HCT116 (cell line): Measurements from ENCODE around the gene FAM118A. TPM values are rescaled to one million over a fixed set of nuclear protein-coding genes. Genes with fewer than 3 reads are reported as not detected.

ENCODE experiments used
- ATAC-seq: fragments of 200-7000 bp; cut with Tn5 transposase; 2 replicates; pipeline ENCODE4 v1.9.1; 2020; ENCODE audit warnings: mild to moderate bottlenecking, moderate library complexity
- BruUV-seq: library from RNA; stranded (reverse); fragments of 400-500 nt; replicated peaks from 2 replicates; lab custom pipeline; 2021; lab: Mats Ljungman, UMichigan
- CTCF ChIA-PET: fragments of 300-600 bp; sonication (Branson Sonifier 250); formaldehyde crosslinking; loops from one replicate; lab custom pipeline; 2021; ENCODE audit warnings: antibody characterized with exemption; lab: Charles Lee
- POLR2A ChIA-PET: fragments of 300-600, 350-600 bp; sonication (Branson Sonifier 250); formaldehyde crosslinking; loops from one replicate; lab custom pipeline; 2021; ENCODE audit warnings: antibody characterized with exemption; lab: Charles Lee
- RAD21 ChIA-PET, 2 experiments: fragments of 300-600 bp; sonication (Branson Sonifier 250); formaldehyde crosslinking; loops; one replicate each; lab custom pipeline; 2023; ENCODE audit warnings: low total read pairs in 2 of 2; ENCODE audit not compliant: uncharacterized antibody in 2 of 2, unreplicated experiment in 2 of 2, low non-redundant PET in 1 of 2; lab: Charles Lee
- DNase-seq: peaks from one replicate; pipeline ENCODE4 v3.0.0-alpha.2; 2010; ENCODE audit warnings: low read depth, low spot score
- H2AFZ ChIP-seq: fragments of 200-600 bp; shearing (Covaris generic), sonication (generic); 2 replicates; pipeline ENCODE4 v1.6.1; 2017; ENCODE audit warnings: low read depth, mixed run types, mixed read lengths, antibody characterized with exemption, low read length; ENCODE audit not compliant: poor library complexity, severe bottlenecking
- H3K27ac ChIP-seq: 2 replicates; pipeline ENCODE4 v1.5.1; 2012; ENCODE audit warnings: low read depth, low read length
- H3K27me3 ChIP-seq: fragments of 200-600 bp; sonication (generic); 2 replicates; pipeline ENCODE4 v1.6.1; 2016; ENCODE audit warnings: mixed run types, low read length, mixed read lengths; ENCODE audit not compliant: insufficient read depth
- H3K36me3 ChIP-seq, 2 experiments: fragments of 200-500 bp in 1 of 2; fragments of 200-600 bp in 1 of 2; sonication (Bioruptor generic) in 1 of 2; sonication (generic) in 1 of 2; 2 replicates each; pipeline versions ENCODE4 v1.5.1 to v1.6.1; 2014 to 2016; ENCODE audit warnings: low read length in 2 of 2, inconsistent platforms in 1 of 2, mixed read lengths in 1 of 2, mixed run types in 1 of 2; ENCODE audit not compliant: insufficient read depth in 2 of 2, control insufficient read depth in 1 of 2
- H3K4me1 ChIP-seq, 2 experiments: fragments of 200-600 bp in 1 of 2; sonication (generic) in 1 of 2; 2 replicates each; pipeline versions ENCODE4 v1.5.1 to v1.6.1; 2012 to 2017; ENCODE audit warnings: low read length in 2 of 2, inconsistent platforms in 1 of 2, mild to moderate bottlenecking in 1 of 2, mixed read lengths in 1 of 2, mixed run types in 1 of 2, moderate library complexity in 1 of 2; ENCODE audit not compliant: insufficient read depth in 2 of 2, control insufficient read depth in 1 of 2
- H3K4me2 ChIP-seq: fragments of 200-600 bp; sonication (generic); 2 replicates; pipeline ENCODE4 v1.6.1; 2017; ENCODE audit warnings: mixed run types, low read length, mixed read lengths
- H3K4me3 ChIP-seq, 2 experiments: fragments of 200-600 bp in 1 of 2; sonication (generic) in 1 of 2; replicated peaks in 1 of 2; 2 replicates each; pipeline ENCODE4 v1.5.1; 2011 to 2016; ENCODE audit warnings: low read length in 2 of 2, control low read depth in 1 of 2, low read depth in 1 of 2, mild to moderate bottlenecking in 1 of 2, mixed read lengths in 1 of 2, mixed run types in 1 of 2
- H3K79me2 ChIP-seq: fragments of 200-600 bp; sonication (generic); 2 replicates; pipeline ENCODE4 v1.6.1; 2017; ENCODE audit warnings: mild to moderate bottlenecking, mixed run types, low read length, moderate library complexity, mixed read lengths; ENCODE audit not compliant: insufficient read depth
- H3K9ac ChIP-seq: fragments of 200-600 bp; sonication (generic); 2 replicates; pipeline ENCODE4 v1.6.1; 2016; ENCODE audit warnings: low read length, mixed read lengths
- H3K9me2 ChIP-seq: fragments of 200-600 bp; sonication (generic), shearing (Covaris generic); 2 replicates; pipeline ENCODE4 v1.6.1; 2017; ENCODE audit warnings: mixed run types, mild to moderate bottlenecking, moderate library complexity; ENCODE audit not compliant: insufficient read depth
- H3K9me3 ChIP-seq, 2 experiments: fragments of 200-500 bp in 1 of 2; fragments of 200-600 bp in 1 of 2; sonication (Bioruptor generic) in 1 of 2; sonication (generic) in 1 of 2; 2 replicates each; pipeline ENCODE4 v1.6.1; 2014 to 2017; ENCODE audit warnings: low read length in 2 of 2, mixed read lengths in 2 of 2, inconsistent platforms in 1 of 2, low read depth in 1 of 2, mild to moderate bottlenecking in 1 of 2, mixed run types in 1 of 2, moderate library complexity in 1 of 2; ENCODE audit not compliant: control insufficient read depth in 1 of 2, insufficient read depth in 1 of 2
- H4K20me1 ChIP-seq: fragments of 200-600 bp; sonication (generic), shearing (Covaris generic); 2 replicates; pipeline ENCODE4 v1.6.1; 2017; ENCODE audit warnings: mixed run types, mild to moderate bottlenecking, moderate library complexity; ENCODE audit not compliant: insufficient read depth
- ATF3 ChIP-seq: IDR thresholded peaks from 2 replicates; pipeline ENCODE4 v1.6.1; 2012
- CTCF ChIP-seq, 3 experiments: fragments of 200-600 bp in 1 of 3; sonication (generic) in 1 of 3; IDR thresholded peaks in 2 of 3; conservative IDR thresholded peaks in 1 of 3; 2 replicates each; pipeline ENCODE4 v1.5.1; 2012 to 2017; ENCODE audit warnings: low read depth in 2 of 3, low read length in 2 of 3, antibody characterized with exemption in 1 of 3, borderline replicate concordance in 1 of 3, control low read depth in 1 of 3, mild to moderate bottlenecking in 1 of 3, mixed read lengths in 1 of 3, mixed run types in 1 of 3, moderate library complexity in 1 of 3; ENCODE audit not compliant: insufficient read depth in 1 of 3
- POLR2AphosphoS5 ChIP-seq: IDR thresholded peaks from 2 replicates; pipeline ENCODE4 v1.6.1; 2011; ENCODE audit warnings: mild to moderate bottlenecking, low read depth, low read length, moderate library complexity
- RAD21 ChIP-seq: IDR thresholded peaks from 2 replicates; pipeline ENCODE4 v1.6.1; 2012; ENCODE audit warnings: low read depth, mild to moderate bottlenecking
- SRF ChIP-seq: IDR thresholded peaks from 2 replicates; pipeline ENCODE4 v1.6.1; 2012; ENCODE audit warnings: low read depth
- ZBTB33 ChIP-seq: IDR thresholded peaks from 2 replicates; pipeline ENCODE4 v1.6.1; 2011; ENCODE audit warnings: mild to moderate bottlenecking, low read length, moderate library complexity; ENCODE audit not compliant: insufficient replicate concordance; ENCODE audit errors: extremely low read depth
- ZFX ChIP-seq: fragments of 450-650 bp; IDR thresholded peaks from 2 replicates; pipeline ENCODE4 v1.6.1; 2017
- ZNF274 ChIP-seq: fragments of 200-500 bp; sonication (Bioruptor generic); IDR thresholded peaks from 2 replicates; pipeline ENCODE4 v1.6.1; 2014; ENCODE audit warnings: mild to moderate bottlenecking, low read depth, low read length, inconsistent platforms
- intact Hi-C: fragments of 100-400 bp; cut with micrococcal nuclease; formaldehyde crosslinking; loops from 2 replicates; pipeline ENCODE4 v1.10.0; 2022
- total RNA-seq: library from RNA; stranded (reverse); gene quantifications from one replicate; pipeline ENCODE4 v1.2.1, GENCODE V29; 2021; ENCODE audit not compliant: unreplicated experiment

Gene FAM118A
- total RNA-seq, 1 experiment from 2014 or later, result 43.2 TPM

DNA sequence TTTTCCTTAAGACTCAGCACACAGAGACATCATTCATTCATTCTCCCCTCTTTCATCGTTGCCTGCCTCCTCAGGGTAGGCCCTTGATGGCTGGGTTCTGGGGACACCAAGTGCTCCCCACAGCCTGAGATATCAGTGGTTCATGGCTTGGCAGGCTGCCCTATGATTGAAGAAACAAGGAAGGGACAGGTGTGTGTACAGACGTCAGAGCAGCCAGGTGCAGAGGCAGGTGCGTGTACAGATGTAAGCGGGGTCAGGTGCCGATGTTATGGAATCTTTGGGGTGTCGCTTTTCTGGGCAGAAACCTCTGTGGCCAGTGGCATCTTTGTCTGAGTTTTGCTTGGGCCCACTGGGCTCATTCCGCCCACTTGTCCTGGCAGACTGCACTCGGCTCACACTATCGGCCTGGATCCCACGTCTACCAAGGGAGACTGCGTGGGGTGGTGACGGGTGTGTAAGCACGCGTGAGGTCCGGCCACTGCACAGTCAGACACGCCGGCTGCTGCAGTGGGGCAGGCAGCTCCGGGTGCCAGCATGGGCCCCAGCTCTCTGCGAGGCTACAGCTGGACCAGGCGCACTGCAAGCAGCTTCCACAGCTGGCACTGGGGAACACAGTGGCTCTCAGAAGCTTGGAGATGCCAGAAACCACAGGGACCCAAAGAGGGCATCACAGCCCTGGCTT, 48.2 kb upstream of the FAM118A start:
- no peak overlapping the region for H3K9ac ChIP-seq
- ChIA-PET CTCF (interaction anchor here (1.4 kb wide), 1 partner anchor 11 kb away, joined by 5 read pairs; no protein-coding TSS in a partner anchor), POLR2A (no interaction called here), RAD21 (no interaction called here)
- H3K4me2 ChIP-seq, result no peak overlapping the region
- no TSS peak for BruUV-seq
- no peaks in the 10 kb centered on the region for H3K79me2 ChIP-seq
- H3K9me3 ChIP-seq, result no peaks in the 10 kb centered on the region
- H2AFZ ChIP-seq, result no peak overlapping the region
- no peak for TF ChIP-seq ZNF274
- TF ChIP-seq SRF, result no peak
- no peak for TF ChIP-seq CTCF (IDR thresholded peaks at IDR 0.05 in 2 of 3, conservative IDR thresholded peaks at IDR 0.05 in 1 of 3; ENCODE audit: borderline replicate concordance in 1 of 3, insufficient read depth in 1 of 3, low read depth in 2 of 3, low read length in 2 of 3)
- TF ChIP-seq ZFX, result no peak
- TF ChIP-seq RAD21, result no peak
- TF ChIP-seq ATF3, result no peak
- TF ChIP-seq POLR2AphosphoS5, result no peak
- TF ChIP-seq ZBTB33, result no peak
- no peak for DNase-seq
- H3K4me3 ChIP-seq, result no peak overlapping the region
- ATAC-seq, result no peak
- H3K4me1 ChIP-seq, result peaks cover 8 to 22% of the 10 kb centered on the region in 2 experiments; a peak in 3 of 4 replicates
- H4K20me1 ChIP-seq, result no peaks in the 10 kb centered on the region
- H3K9me2 ChIP-seq, result no peaks in the 10 kb centered on the region
- H3K36me3 ChIP-seq, result no peaks in the 10 kb centered on the region
- H3K27me3 ChIP-seq, result no peaks in the 10 kb centered on the region
- no peak overlapping the region for H3K27ac ChIP-seq
- intact Hi-C loops, result no loop called here
